ENCODE data around the gene ABCD3. TPM values are rescaled to one million over a fixed set of nuclear protein-coding genes. Genes with fewer than 3 reads are reported as not detected.

ABCD3 gene
- total RNA-seq, 3 donors from 2014 or later = 22.2 to 60.3 (median 36.1) TPM

- peaks cover 0 to 4% of the 10 kb centered on the region in 2 donors for H3K4me1 ChIP-seq
- peak overlapping the region; percentile 35 to 52 for H3K27ac ChIP-seq
- no peak for DNase-seq (ENCODE audit: low spot score in 2 of 2)
- TF ChIP-seq POLR2AphosphoS5 (IDR thresholded peaks at IDR 0.05) = no peak
- TF ChIP-seq CTCF (IDR thresholded peaks at IDR 0.05) = no peak
- no peak for TF ChIP-seq POLR2A (IDR thresholded peaks at IDR 0.05)
- intact Hi-C loops (cut with DNase I; ENCODE audit: low total_unique reads) = no loop called here
- no peak overlapping the region for H3K4me3 ChIP-seq
- no peaks in the 10 kb centered on the region for H3K36me3 ChIP-seq
- no peaks in the 10 kb centered on the region for H3K27me3 ChIP-seq
- no peaks in the 10 kb centered on the region for H3K9me3 ChIP-seq
Observed at GRCh38 chr1:94543893-94544635, 125.9 kb downstream of the ABCD3 start.

- intact Hi-C loops (cut with DNase I; ENCODE audit: low total_unique reads) = no loop called here
Observed at GRCh38 chr1:94544706-94545490, 126.7 kb downstream of the ABCD3 start.

GRCh38 chr1:94549706-94550105 is 131.5 kb downstream of the ABCD3 start:
- H3K27ac ChIP-seq = peak overlapping the region in 1 of 2 donors; percentile 6
- no peaks in the 10 kb centered on the region for H3K9me3 ChIP-seq
- no peaks in the 10 kb centered on the region for H3K4me1 ChIP-seq
- no peaks in the 10 kb centered on the region for H3K27me3 ChIP-seq
- intact Hi-C loops (cut with DNase I; ENCODE audit: low total_unique reads) = no loop called here
- TF ChIP-seq CTCF (IDR thresholded peaks at IDR 0.05) = no peak
- TF ChIP-seq POLR2A (IDR thresholded peaks at IDR 0.05) = no peak
- no peak for TF ChIP-seq POLR2AphosphoS5 (IDR thresholded peaks at IDR 0.05)
- no peak for DNase-seq (ENCODE audit: low spot score in 2 of 2)
- H3K4me3 ChIP-seq = no peak overlapping the region
- H3K36me3 ChIP-seq = no peaks in the 10 kb centered on the region

More at GRCh38 chr1:94544706-94545490, 126.7 kb downstream of the ABCD3 start:
- TF ChIP-seq CTCF (IDR thresholded peaks at IDR 0.05) (no peak), POLR2AphosphoS5 (IDR thresholded peaks at IDR 0.05) (no peak), POLR2A (IDR thresholded peaks at IDR 0.05) (no peak)
- Histone ChIP-seq H3K27me3 (no peaks in the 10 kb centered on the region), H3K27ac (peak overlapping the region; percentile 35 to 52), H3K4me1 (peaks cover 0 to 4% of the 10 kb centered on the region in 2 donors), H3K9me3 (no peaks in the 10 kb centered on the region), H3K4me3 (no peak overlapping the region), H3K36me3 (no peaks in the 10 kb centered on the region)
- no peak for DNase-seq (ENCODE audit: low spot score in 2 of 2)

GRCh38 chr1:94550396-94550795 is 132.2 kb downstream of the ABCD3 start:
- H3K36me3 ChIP-seq = no peaks in the 10 kb centered on the region
- no peaks in the 10 kb centered on the region for H3K9me3 ChIP-seq
- H3K27me3 ChIP-seq = no peaks in the 10 kb centered on the region
- no peaks in the 10 kb centered on the region for H3K4me1 ChIP-seq
- H3K27ac ChIP-seq = peak overlapping the region; percentile 9 to 54
- no peak overlapping the region for H3K4me3 ChIP-seq
- intact Hi-C loops (cut with DNase I; ENCODE audit: low total_unique reads) = no loop called here
- DNase-seq (ENCODE audit: low spot score in 2 of 2) = no peak
- TF ChIP-seq CTCF (IDR thresholded peaks at IDR 0.05) (no peak), POLR2A (IDR thresholded peaks at IDR 0.05) (no peak), POLR2AphosphoS5 (IDR thresholded peaks at IDR 0.05) (no peak)

- TF ChIP-seq POLR2A (IDR thresholded peaks at IDR 0.05) = no peak
- TF ChIP-seq CTCF (IDR thresholded peaks at IDR 0.05) = no peak
- TF ChIP-seq POLR2AphosphoS5 (IDR thresholded peaks at IDR 0.05) = no peak
- Histone ChIP-seq H3K27me3 (no peaks in the 10 kb centered on the region), H3K27ac (peak overlapping the region; percentile 9 to 54), H3K9me3 (no peaks in the 10 kb centered on the region), H3K36me3 (no peaks in the 10 kb centered on the region), H3K4me3 (no peak overlapping the region), H3K4me1 (no peaks in the 10 kb centered on the region)
- intact Hi-C loops (cut with DNase I; ENCODE audit: low total_unique reads) = no loop called here
- DNase-seq (ENCODE audit: low spot score in 2 of 2) = no peak
Observed at GRCh38 chr1:94550800-94551241, 132.6 kb downstream of the ABCD3 start.

All from breast epithelium (tissue), 4 donors.